Measurements from ENCODE around the gene CD276. TPM values are rescaled to one million over a fixed set of nuclear protein-coding genes. Genes with fewer than 3 reads are reported as not detected.
"Not testable (repeated sequence)": the region's sequence is repeated elsewhere in the genome, so short reads cannot be mapped to it uniquely, and the experiment has no call there.

The CD276 gene
- total RNA-seq, 1 donor from 2014 or later = 133 TPM

DNA sequence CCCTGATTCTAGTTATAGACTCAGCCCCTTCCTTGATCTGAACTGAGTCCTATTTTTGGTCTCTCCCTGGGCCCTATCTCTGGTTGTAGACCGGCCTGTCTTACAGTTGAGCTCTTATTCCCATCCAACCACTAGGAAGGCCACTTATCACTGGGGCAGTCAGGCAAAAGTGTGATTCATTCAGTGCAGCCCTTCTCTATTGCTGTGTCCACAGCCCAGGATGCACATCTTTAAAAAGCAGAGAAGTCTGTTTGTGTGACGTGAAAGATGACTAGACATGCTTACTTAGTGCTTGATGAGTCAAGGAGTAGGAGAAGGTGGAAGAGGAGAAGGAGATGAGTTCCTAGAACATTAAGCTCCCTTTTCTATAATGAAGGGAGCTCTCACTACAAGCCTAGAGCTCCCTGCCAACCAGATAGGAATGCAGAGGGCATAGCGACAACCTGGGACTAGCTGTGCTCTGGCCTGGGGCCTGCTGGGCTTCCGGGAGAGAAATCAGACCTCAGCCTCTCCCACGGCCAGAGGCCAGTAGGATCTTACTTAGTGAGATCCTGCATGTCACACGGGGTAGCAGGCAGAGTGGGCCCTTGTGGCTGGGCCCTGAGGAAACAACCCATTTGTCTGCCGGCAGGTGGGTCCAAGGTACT lies 43.3 kb downstream of the CD276 start:
- no peaks in the 10 kb centered on the region for H3K27me3 Mint-ChIP-seq
- no peak overlapping the region for H3K4me3 Mint-ChIP-seq
- H3K4me1 Mint-ChIP-seq (ENCODE audit: unreplicated experiment) = peaks cover 13% of the 10 kb centered on the region
- DNase-seq (ENCODE audit: extremely low spot score, unreplicated experiment) = no peak
- no peaks in the 10 kb centered on the region for H3K36me3 Mint-ChIP-seq
- no peaks in the 10 kb centered on the region for H3K9me3 Mint-ChIP-seq
- no peak overlapping the region for H3K27ac Mint-ChIP-seq
- no peak for TF ChIP-seq CTCF (conservative IDR thresholded peaks at IDR 0.05)

DNA sequence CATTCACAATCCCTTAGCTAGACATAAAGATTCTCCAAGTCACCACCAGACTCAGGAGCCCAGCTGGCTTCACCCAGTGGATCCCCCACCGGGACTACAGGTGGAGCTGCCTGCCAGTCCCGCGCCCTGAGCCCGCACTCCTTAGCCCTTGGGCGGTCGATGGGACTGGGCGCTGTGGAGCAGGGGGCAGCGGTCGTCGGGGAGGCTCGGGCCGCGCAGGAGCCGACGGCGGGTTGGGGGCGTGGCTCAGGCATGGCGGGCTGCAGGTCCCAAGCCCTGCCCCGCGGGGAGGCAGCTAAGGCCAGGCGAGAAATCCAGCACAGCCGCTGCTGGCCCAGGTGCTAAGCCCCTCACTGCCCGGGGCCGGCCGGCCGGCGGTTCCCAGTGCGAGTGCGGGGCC lies 47.9 kb downstream of the CD276 start:
- H3K27me3 Mint-ChIP-seq; H3K4me3 Mint-ChIP-seq; H3K27ac Mint-ChIP-seq; H3K36me3 Mint-ChIP-seq; H3K9me3 Mint-ChIP-seq; H3K4me1 Mint-ChIP-seq (ENCODE audit: unreplicated experiment); DNase-seq (ENCODE audit: extremely low spot score, unreplicated experiment): not testable (repeated sequence)

- no peaks in the 10 kb centered on the region for H3K9me3 Mint-ChIP-seq
- H3K27me3 Mint-ChIP-seq = peaks cover 9% of the 10 kb centered on the region
- no peak for TF ChIP-seq CTCF (conservative IDR thresholded peaks at IDR 0.05)
- H3K4me1 Mint-ChIP-seq (ENCODE audit: unreplicated experiment) = no peaks in the 10 kb centered on the region
- H3K4me3 Mint-ChIP-seq = no peak overlapping the region
- no peaks in the 10 kb centered on the region for H3K36me3 Mint-ChIP-seq
- no peak for DNase-seq (ENCODE audit: extremely low spot score, unreplicated experiment)
- H3K27ac Mint-ChIP-seq = no peak overlapping the region
These were observed 48.7 kb downstream of the CD276 start for GRCh38 chr15:73732930-73733329.

GRCh38 chr15:73737535-73737934 lies 53.4 kb downstream of the CD276 start:
- H3K27me3 Mint-ChIP-seq = peaks cover 9% of the 10 kb centered on the region
- no peak for TF ChIP-seq CTCF (conservative IDR thresholded peaks at IDR 0.05)
- H3K4me3 Mint-ChIP-seq = no peak overlapping the region
- DNase-seq (ENCODE audit: extremely low spot score, unreplicated experiment) = no peak
- peaks cover 5% of the 10 kb centered on the region for H3K4me1 Mint-ChIP-seq (ENCODE audit: unreplicated experiment)
- no peaks in the 10 kb centered on the region for H3K36me3 Mint-ChIP-seq
- no peak overlapping the region for H3K27ac Mint-ChIP-seq
- no peaks in the 10 kb centered on the region for H3K9me3 Mint-ChIP-seq

DNA sequence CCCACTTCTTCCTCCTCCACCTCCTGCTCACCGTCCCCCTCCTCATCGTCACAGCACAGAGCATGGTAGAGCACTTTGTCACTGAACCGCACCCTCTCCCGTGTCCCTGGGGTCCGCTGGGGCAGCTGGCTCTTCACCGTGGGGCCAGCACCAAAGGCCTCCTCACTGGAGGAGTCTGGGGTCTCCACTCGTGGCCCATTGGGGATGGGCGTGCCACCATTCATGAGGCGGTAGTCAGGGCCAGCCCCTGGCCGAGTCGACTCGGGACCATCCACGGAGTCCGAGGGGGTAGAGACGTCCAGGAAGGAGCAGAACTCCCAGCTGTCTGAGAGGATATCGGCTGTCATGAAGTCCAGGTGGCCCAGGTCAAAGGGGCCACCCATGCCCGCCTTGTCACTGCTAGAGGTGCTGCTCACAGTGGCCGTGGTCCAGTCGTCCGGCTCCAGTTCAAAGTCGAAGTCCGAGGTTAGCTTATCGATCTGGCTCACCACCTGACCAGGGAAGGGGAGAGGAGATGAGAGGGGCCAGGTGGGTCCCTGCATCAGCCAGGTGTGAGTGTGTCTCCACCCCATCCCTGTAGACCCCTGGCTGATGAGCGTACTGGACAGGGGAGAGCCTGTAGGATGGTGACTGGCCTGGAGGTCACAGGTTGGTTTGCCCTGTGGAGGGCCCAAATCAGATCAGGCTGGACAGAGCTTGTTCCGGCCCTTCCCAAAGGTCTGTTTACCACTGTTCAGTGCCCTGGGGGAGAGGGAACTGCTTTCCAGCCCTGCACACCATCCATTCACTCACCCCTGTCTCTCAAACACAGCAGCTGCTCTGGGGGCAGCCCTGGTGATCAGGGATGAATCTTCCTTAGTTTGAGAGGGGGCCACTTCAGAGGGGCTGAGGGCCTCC lies 56.2 kb downstream of the CD276 start:
- H3K4me3 Mint-ChIP-seq = no peak overlapping the region
- H3K36me3 Mint-ChIP-seq = no peaks in the 10 kb centered on the region
- no peak for DNase-seq (ENCODE audit: extremely low spot score, unreplicated experiment)
- H3K4me1 Mint-ChIP-seq (ENCODE audit: unreplicated experiment) = peaks cover 8% of the 10 kb centered on the region
- no peak overlapping the region for H3K27ac Mint-ChIP-seq
- H3K27me3 Mint-ChIP-seq = peaks cover 3% of the 10 kb centered on the region
- TF ChIP-seq CTCF (conservative IDR thresholded peaks at IDR 0.05) = no peak
- H3K9me3 Mint-ChIP-seq = no peaks in the 10 kb centered on the region

- peaks cover 14% of the 10 kb centered on the region for H3K4me1 Mint-ChIP-seq (ENCODE audit: unreplicated experiment)
- no peak overlapping the region for H3K4me3 Mint-ChIP-seq
- DNase-seq (ENCODE audit: extremely low spot score, unreplicated experiment) = no peak
- no peak overlapping the region for H3K27ac Mint-ChIP-seq
- no peaks in the 10 kb centered on the region for H3K36me3 Mint-ChIP-seq
- H3K9me3 Mint-ChIP-seq = no peaks in the 10 kb centered on the region
- TF ChIP-seq CTCF (conservative IDR thresholded peaks at IDR 0.05) = no peak
- peaks cover 7% of the 10 kb centered on the region for H3K27me3 Mint-ChIP-seq
These were observed 57.2 kb downstream of the CD276 start for GRCh38 chr15:73741321-73741836.
